AG04450 (cell line): ENCODE data around the gene ING4. TPM values are rescaled to one million over a fixed set of nuclear protein-coding genes. Genes with fewer than 3 reads are reported as not detected.

Experiments used
- CTCF ChIA-PET: fragments of 300-600, 350-600 bp; formaldehyde crosslinking; extraction: SDS; loops from one replicate; lab custom pipeline; 2022; ENCODE audit warnings: antibody characterized with exemption, inconsistent platforms; lab: Charles Lee
- POLR2A ChIA-PET: fragments of 350-600 bp; formaldehyde crosslinking; extraction: SDS; loops from one replicate; lab custom pipeline; 2021; ENCODE audit warnings: antibody characterized with exemption, inconsistent platforms; lab: Yijun Ruan, JAX
- DNase-seq: peaks from one replicate; pipeline ENCODE4 v3.0.0-alpha.2; 2011; ENCODE audit warnings: low read depth, low spot score
- H3K27ac ChIP-seq: one replicate; pipeline ENCODE4 v1.5.1; 2012; ENCODE audit warnings: low read depth, low read length, control low read depth
- H3K27me3 ChIP-seq: one replicate; pipeline ENCODE4 v1.6.0; 2012; ENCODE audit warnings: low read length; ENCODE audit not compliant: control insufficient read depth, insufficient read depth
- H3K4me3 ChIP-seq: 2 replicates; pipeline ENCODE4 v1.5.1; 2011; ENCODE audit warnings: mild to moderate bottlenecking, low read depth, low read length, control low read depth
- H3K9me3 ChIP-seq: 2 replicates; pipeline ENCODE4 v1.5.1; 2012; ENCODE audit warnings: low read length; ENCODE audit not compliant: control insufficient read depth, insufficient read depth
- CTCF ChIP-seq: IDR thresholded peaks from 2 replicates; pipeline ENCODE4 v1.5.1; 2011; ENCODE audit warnings: low read depth, low read length, control low read depth, inconsistent platforms
- polyA plus RNA-seq: library from polyadenylated mRNA; depleted of rRNA; stranded (reverse); fragments of >200 nt; gene quantifications from 2 replicates; pipeline ENCODE4 v1.2.3, GENCODE V29; 2011; rRNA removed
- small RNA-seq: library from RNA; depleted of rRNA; stranded (forward); fragments of <200 nt; gene quantifications from one replicate; pipeline ENCODE3, GENCODE V24; 2012; ENCODE audit warnings: low read depth; ENCODE audit not compliant: insufficient read length

The ING4 gene
- polyA plus RNA-seq, 1 experiment = 66.6 TPM

DNA sequence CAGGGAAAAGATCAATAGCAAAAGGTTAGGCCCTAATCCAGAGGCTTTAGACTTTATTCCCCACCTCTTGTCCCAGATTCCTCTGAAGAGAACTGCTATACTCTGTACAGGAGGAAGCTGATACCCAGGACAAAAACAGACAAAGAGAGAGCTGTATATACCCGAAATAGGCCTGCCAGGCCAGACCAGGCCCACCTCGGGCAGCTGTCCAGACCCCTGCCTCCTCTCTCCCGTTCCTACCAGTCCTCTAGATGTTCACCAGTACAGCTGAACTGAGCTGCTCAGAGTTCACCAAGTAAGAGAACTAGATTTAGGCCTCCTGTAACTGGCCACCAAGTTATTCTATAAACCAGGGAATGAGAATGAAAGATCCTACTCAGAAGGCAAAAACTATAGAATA lies 60.4 kb downstream of the ING4 start:
- no peak for TF ChIP-seq CTCF
- POLR2A ChIA-PET = interaction anchor here (0.5 to 0.7 kb wide), 4 partner anchors 10 to 34 kb away, joined by 3 read pairs; partner anchors contain the start of gene NOP2
- no peak overlapping the region for H3K27ac ChIP-seq
- no peak for DNase-seq
- H3K9me3 ChIP-seq = no peaks in the 10 kb centered on the region; the same call in 1 of the 2 replicates
- CTCF ChIA-PET = interaction anchor here (1.0 to 1.5 kb wide), 3 partner anchors 65 to 222 kb away, joined by 3 to 4 read pairs (median 4); no protein-coding TSS in a partner anchor
- H3K27me3 ChIP-seq = no peaks in the 10 kb centered on the region
- no peak overlapping the region; the same call in 1 of the 2 replicates for H3K4me3 ChIP-seq

Small RNAs within 50 kb of the gene (small RNA-seq; reads per million reads assigned to genes)
- not detected for gene RNU6-781P

Other genes with a start within 250 kb of the ING4 start
- not detected in 2 replicates for gene CD27, start 218.2 kb downstream of the ING4 start, polyA plus RNA-seq
- gene TAPBPL, start 211.1 kb downstream of the ING4 start, polyA plus RNA-seq = 10.2 and 13.5 TPM in 2 replicates
- gene VAMP1, start 192.4 kb downstream of the ING4 start, polyA plus RNA-seq = 15.1 and 18.3 TPM in 2 replicates
- 120 and 165 TPM in 2 replicates for gene MRPL51, start 169.9 kb downstream of the ING4 start, polyA plus RNA-seq
- 36.1 and 38.4 TPM in 2 replicates for gene NCAPD2, start 169.0 kb downstream of the ING4 start, polyA plus RNA-seq
- 9,160 and 11,356 TPM in 2 replicates for gene GAPDH, start 128.6 kb downstream of the ING4 start, polyA plus RNA-seq
- gene IFFO1, start 107.1 kb downstream of the ING4 start, polyA plus RNA-seq = 23.8 and 24.2 TPM in 2 replicates
- gene NOP2, start 94.8 kb downstream of the ING4 start, polyA plus RNA-seq = 35.7 and 41.3 TPM in 2 replicates
- 86.3 and 119 TPM in 2 replicates for gene CHD4, start 55.7 kb downstream of the ING4 start, polyA plus RNA-seq
- not detected in 2 replicates for gene LPAR5, start 27.2 kb downstream of the ING4 start, polyA plus RNA-seq
- gene ACRBP, start 15.7 kb downstream of the ING4 start, polyA plus RNA-seq = 0.41 and 0.64 TPM in 2 replicates
- 39.3 and 44.3 TPM in 2 replicates for gene ZNF384, start 26.3 kb upstream of the ING4 start, polyA plus RNA-seq
- 1.2 and 2.2 TPM in 2 replicates for gene PIANP, start 37.7 kb upstream of the ING4 start, polyA plus RNA-seq
- 93.2 and 104 TPM in 2 replicates for gene COPS7A, start 60.9 kb upstream of the ING4 start, polyA plus RNA-seq
- gene MLF2, start 90.0 kb upstream of the ING4 start, polyA plus RNA-seq = 241 and 263 TPM in 2 replicates
- gene PTMS, start 103.2 kb upstream of the ING4 start, polyA plus RNA-seq = 155 and 170 TPM in 2 replicates
- gene LAG3, start 109.4 kb upstream of the ING4 start, polyA plus RNA-seq = 0.11 and 0.33 TPM in 2 replicates
- 24.8 and 24.9 TPM in 2 replicates for gene CD4, start 126.4 kb upstream of the ING4 start, polyA plus RNA-seq
- gene GPR162, start 158.7 kb upstream of the ING4 start, polyA plus RNA-seq = 5.2 and 7.6 TPM in 2 replicates
- 45.5 and 65.3 TPM in 2 replicates for gene P3H3, start 165.3 kb upstream of the ING4 start, polyA plus RNA-seq
- gene GNB3, start 177.8 kb upstream of the ING4 start, polyA plus RNA-seq = 3.4 and 3.6 TPM in 2 replicates
- gene CDCA3, start 188.2 kb upstream of the ING4 start, polyA plus RNA-seq = 11.6 and 12.5 TPM in 2 replicates
- 47.1 and 54.8 TPM in 2 replicates for gene USP5, start 189.0 kb upstream of the ING4 start, polyA plus RNA-seq
- 1,246 and 1,347 TPM in 2 replicates for gene TPI1, start 204.4 kb upstream of the ING4 start, polyA plus RNA-seq
- 2.6 and 3.7 TPM in 2 replicates for gene SPSB2, start 210.2 kb upstream of the ING4 start, polyA plus RNA-seq
- gene LRRC23, start 241.7 kb upstream of the ING4 start, polyA plus RNA-seq = 10.4 and 10.6 TPM in 2 replicates